ENCODE results near the gene CRYBG2.

The CRYBG2 gene

DNA sequence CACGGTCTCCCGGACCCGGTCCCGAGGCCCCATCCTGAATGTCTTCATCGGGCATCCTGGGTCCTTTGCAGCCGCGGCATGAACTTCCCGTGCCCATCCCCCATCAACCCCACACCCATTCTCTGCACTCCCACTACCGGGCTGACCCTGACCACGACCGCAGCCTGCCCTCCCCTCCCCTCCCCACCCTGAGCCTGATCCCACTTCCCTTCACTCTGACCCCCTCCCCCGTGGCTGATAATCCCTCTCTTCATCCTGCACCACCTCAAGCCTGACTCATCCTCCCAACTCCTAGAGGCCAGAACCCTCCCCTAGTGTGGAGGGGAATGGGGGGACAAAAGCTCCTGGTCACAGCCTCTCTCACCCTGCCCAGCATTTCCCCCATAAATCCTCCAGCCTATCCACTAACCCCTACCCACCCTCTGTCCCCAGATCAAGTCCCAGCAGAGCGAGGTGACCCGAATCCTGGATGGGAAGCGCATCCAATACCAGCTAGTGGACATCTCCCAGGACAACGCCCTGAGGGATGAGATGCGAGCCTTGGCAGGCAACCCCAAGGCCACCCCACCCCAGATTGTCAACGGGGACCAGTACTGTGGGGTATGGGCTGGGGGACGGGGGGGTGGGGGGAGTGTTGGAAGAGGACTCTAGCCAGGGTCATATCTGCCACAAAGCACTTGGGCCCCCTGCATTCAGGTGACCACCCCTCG is 73.4 kb downstream of the CRYBG2 start:
- TF ChIP-seq POLR2AphosphoS5 (IDR thresholded peaks at IDR 0.05; ENCODE audit: low read depth, low read length) (no peak; the same call in 1 of the 2 replicates), FOXP2 (optimal IDR thresholded peaks at IDR 0.05; ENCODE audit: borderline replicate concordance, extremely low read depth, extremely low read length, insufficient read depth) (no peak), SIN3A (IDR thresholded peaks at IDR 0.05; ENCODE audit: borderline replicate concordance, insufficient read depth, low read length) (no peak), TAF1 (IDR thresholded peaks at IDR 0.05; ENCODE audit: borderline replicate concordance, insufficient read depth, low read length) (no peak)
- TF ChIP-seq, protein P1, sequence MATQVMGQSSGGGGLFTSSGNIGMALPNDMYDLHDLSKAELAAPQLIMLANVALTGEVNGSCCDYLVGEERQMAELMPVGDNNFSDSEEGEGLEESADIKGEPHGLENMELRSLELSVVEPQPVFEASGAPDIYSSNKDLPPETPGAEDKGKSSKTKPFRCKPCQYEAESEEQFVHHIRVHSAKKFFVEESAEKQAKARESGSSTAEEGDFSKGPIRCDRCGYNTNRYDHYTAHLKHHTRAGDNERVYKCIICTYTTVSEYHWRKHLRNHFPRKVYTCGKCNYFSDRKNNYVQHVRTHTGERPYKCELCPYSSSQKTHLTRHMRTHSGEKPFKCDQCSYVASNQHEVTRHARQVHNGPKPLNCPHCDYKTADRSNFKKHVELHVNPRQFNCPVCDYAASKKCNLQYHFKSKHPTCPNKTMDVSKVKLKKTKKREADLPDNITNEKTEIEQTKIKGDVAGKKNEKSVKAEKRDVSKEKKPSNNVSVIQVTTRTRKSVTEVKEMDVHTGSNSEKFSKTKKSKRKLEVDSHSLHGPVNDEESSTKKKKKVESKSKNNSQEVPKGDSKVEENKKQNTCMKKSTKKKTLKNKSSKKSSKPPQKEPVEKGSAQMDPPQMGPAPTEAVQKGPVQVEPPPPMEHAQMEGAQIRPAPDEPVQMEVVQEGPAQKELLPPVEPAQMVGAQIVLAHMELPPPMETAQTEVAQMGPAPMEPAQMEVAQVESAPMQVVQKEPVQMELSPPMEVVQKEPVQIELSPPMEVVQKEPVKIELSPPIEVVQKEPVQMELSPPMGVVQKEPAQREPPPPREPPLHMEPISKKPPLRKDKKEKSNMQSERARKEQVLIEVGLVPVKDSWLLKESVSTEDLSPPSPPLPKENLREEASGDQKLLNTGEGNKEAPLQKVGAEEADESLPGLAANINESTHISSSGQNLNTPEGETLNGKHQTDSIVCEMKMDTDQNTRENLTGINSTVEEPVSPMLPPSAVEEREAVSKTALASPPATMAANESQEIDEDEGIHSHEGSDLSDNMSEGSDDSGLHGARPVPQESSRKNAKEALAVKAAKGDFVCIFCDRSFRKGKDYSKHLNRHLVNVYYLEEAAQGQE (IDR thresholded peaks at IDR 0.05; ENCODE audit: insufficient read depth in 1 of 2, low read depth in 2 of 2, low read length in 2 of 2): no peak

GRCh38 chr1:26279456-26280332 is 74.2 kb downstream of the CRYBG2 start, which contains the start of gene SH3BGRL3:
Gene SH3BGRL3 (plus strand): TSS chr1:26280086. CDS start chr1:26280156, 70 bp downstream.
- peak; percentile 90 for TF ChIP-seq POLR2AphosphoS5 (IDR thresholded peaks at IDR 0.05; ENCODE audit: low read depth, low read length)
- TF ChIP-seq TAF1 (IDR thresholded peaks at IDR 0.05; ENCODE audit: borderline replicate concordance, insufficient read depth, low read length): no peak
- 0 out of 2 replicates have a peak, but pooled peaks have one; percentile 8 for TF ChIP-seq SIN3A (IDR thresholded peaks at IDR 0.05; ENCODE audit: borderline replicate concordance, insufficient read depth, low read length)
- TF ChIP-seq FOXP2 (optimal IDR thresholded peaks at IDR 0.05; ENCODE audit: borderline replicate concordance, extremely low read depth, extremely low read length, insufficient read depth): peak; percentile 41

DNA sequence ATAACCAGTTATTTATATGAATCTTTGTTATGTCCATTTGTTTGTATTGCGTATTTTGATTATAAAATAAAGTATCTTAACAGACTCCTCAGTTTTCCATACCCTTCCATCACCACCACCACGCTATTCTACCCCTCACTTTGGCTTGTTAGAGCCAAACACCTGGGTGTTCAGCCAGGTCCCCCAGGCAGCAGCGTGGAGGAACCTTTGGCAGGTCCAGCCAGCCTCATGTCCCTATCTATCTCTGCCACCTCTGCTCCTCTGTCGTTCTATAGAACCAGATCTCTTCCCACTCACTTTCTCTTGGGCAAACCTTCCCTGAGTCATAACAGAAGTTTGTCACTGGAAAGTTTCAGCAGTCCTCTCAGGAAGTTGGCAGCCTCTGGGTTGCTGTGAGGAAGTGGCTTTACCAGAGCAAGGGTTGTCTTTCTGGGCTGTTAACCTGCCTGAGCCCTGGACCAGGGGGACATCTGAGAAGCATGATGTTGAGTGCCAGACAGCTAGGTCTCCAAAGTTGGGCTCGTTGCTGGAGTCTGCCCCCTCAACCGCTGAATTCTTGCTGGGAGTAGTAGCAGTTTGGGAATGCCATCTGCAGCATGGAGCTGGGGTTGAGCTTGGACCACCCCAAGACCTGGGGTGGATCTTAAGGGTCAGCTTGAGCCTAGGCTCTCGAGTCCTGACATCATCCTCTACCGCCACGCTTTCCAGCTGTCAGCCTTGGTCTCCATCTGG is 75.0 kb downstream of the CRYBG2 start:
- TF ChIP-seq, protein P1 (IDR thresholded peaks at IDR 0.05; ENCODE audit: insufficient read depth in 1 of 2, low read depth in 2 of 2, low read length in 2 of 2): no peak
- TF ChIP-seq SIN3A (IDR thresholded peaks at IDR 0.05; ENCODE audit: borderline replicate concordance, insufficient read depth, low read length): no peak
- TF ChIP-seq POLR2AphosphoS5 (IDR thresholded peaks at IDR 0.05; ENCODE audit: low read depth, low read length): no peak
- TF ChIP-seq TAF1 (IDR thresholded peaks at IDR 0.05; ENCODE audit: borderline replicate concordance, insufficient read depth, low read length): no peak
- no peak for TF ChIP-seq FOXP2 (optimal IDR thresholded peaks at IDR 0.05; ENCODE audit: borderline replicate concordance, extremely low read depth, extremely low read length, insufficient read depth)

GRCh38 chr1:26278303-26278702 is 75.6 kb downstream of the CRYBG2 start:
- TF ChIP-seq POLR2AphosphoS5 (IDR thresholded peaks at IDR 0.05; ENCODE audit: low read depth, low read length): no peak
- no peak for TF ChIP-seq FOXP2 (optimal IDR thresholded peaks at IDR 0.05; ENCODE audit: borderline replicate concordance, extremely low read depth, extremely low read length, insufficient read depth)
- TF ChIP-seq SIN3A (IDR thresholded peaks at IDR 0.05; ENCODE audit: borderline replicate concordance, insufficient read depth, low read length): no peak
- TF ChIP-seq, protein P1 (IDR thresholded peaks at IDR 0.05; ENCODE audit: insufficient read depth in 1 of 2, low read depth in 2 of 2, low read length in 2 of 2): no peak
- no peak for TF ChIP-seq TAF1 (IDR thresholded peaks at IDR 0.05; ENCODE audit: borderline replicate concordance, insufficient read depth, low read length)

- TF ChIP-seq TAF1 (IDR thresholded peaks at IDR 0.05; ENCODE audit: borderline replicate concordance, insufficient read depth, low read length): no peak
- TF ChIP-seq SIN3A (IDR thresholded peaks at IDR 0.05; ENCODE audit: borderline replicate concordance, insufficient read depth, low read length): no peak
- no peak for TF ChIP-seq FOXP2 (optimal IDR thresholded peaks at IDR 0.05; ENCODE audit: borderline replicate concordance, extremely low read depth, extremely low read length, insufficient read depth)
- TF ChIP-seq POLR2AphosphoS5 (IDR thresholded peaks at IDR 0.05; ENCODE audit: low read depth, low read length): no peak
- TF ChIP-seq, protein P1 (IDR thresholded peaks at IDR 0.05; ENCODE audit: insufficient read depth in 1 of 2, low read depth in 2 of 2, low read length in 2 of 2): no peak
Observed at GRCh38 chr1:26277719-26278118, 76.2 kb downstream of the CRYBG2 start.
